Endothelial cell of umbilical vein (primary cell): ENCODE measurements around the gene TEX26. TPM values are rescaled to one million over a fixed set of nuclear protein-coding genes. Genes with fewer than 3 reads are reported as not detected.

ENCODE experiments used
- BruUV-seq: library from RNA; stranded (reverse); fragments of 400-500 nt; replicated peaks from 2 replicates; lab custom pipeline; 2021; lab: Mats Ljungman, UMichigan
- CTCF ChIA-PET: fragments of 300-600, 350-600 bp; sonication (Branson Sonifier 250); formaldehyde crosslinking; loops from one replicate; lab custom pipeline; 2021; ENCODE audit warnings: antibody characterized with exemption, inconsistent platforms; lab: Charles Lee
- POLR2A ChIA-PET: fragments of 300-600, 350-600 bp; sonication (Branson Sonifier 250); formaldehyde crosslinking; loops from one replicate; lab custom pipeline; 2021; ENCODE audit warnings: antibody characterized with exemption, inconsistent platforms; lab: Charles Lee
- DNase-seq: peaks from one replicate; pipeline ENCODE4 v3.0.0-alpha.2; 2011; ENCODE audit warnings: low read depth, low spot score
- FAIRE-seq: peaks from 2 replicates; lab custom pipeline; 2011; peaks lifted over from hg19 to GRCh38; lab: Jason Lieb, UNC
- H2AFZ ChIP-seq: 2 replicates; pipeline ENCODE4 v1.6.0; 2012; ENCODE audit warnings: low read depth, low read length, control low read depth, inconsistent platforms
- H3K27ac ChIP-seq: 2 replicates; pipeline ENCODE4 v1.5.1; 2011; ENCODE audit warnings: low read depth, mild to moderate bottlenecking, control low read depth, low read length, moderate library complexity; ENCODE audit not compliant: insufficient read depth
- H3K27me3 ChIP-seq, 2 experiments: 2 replicates each; pipeline versions ENCODE4 v1.6.0 to v1.6.1; 2011; ENCODE audit warnings: low read length in 2 of 2, mixed read lengths in 1 of 2; ENCODE audit not compliant: control insufficient read depth in 2 of 2, insufficient read depth in 2 of 2
- H3K36me3 ChIP-seq, 2 experiments: 2 replicates in 1 of 2; 3 replicates in 1 of 2; pipeline ENCODE4 v1.5.1; 2011; ENCODE audit warnings: low read length in 2 of 2, mild to moderate bottlenecking in 1 of 2, moderate library complexity in 1 of 2; ENCODE audit not compliant: control insufficient read depth in 2 of 2, insufficient read depth in 2 of 2; ENCODE audit errors: extremely low read depth in 1 of 2
- H3K4me1 ChIP-seq: 3 replicates; pipeline ENCODE4 v1.5.1; 2011; ENCODE audit warnings: mild to moderate bottlenecking, low read length; ENCODE audit not compliant: control insufficient read depth, insufficient read depth; ENCODE audit errors: extremely low read depth
- H3K4me2 ChIP-seq: 2 replicates; pipeline ENCODE4 v1.6.1; 2011; ENCODE audit warnings: low read length, control low read depth, mixed read lengths; ENCODE audit not compliant: insufficient read depth
- H3K4me3 ChIP-seq, 3 experiments: fragments of 200-600 bp in 1 of 3; sonication (generic), shearing (Covaris generic) in 1 of 3; replicated peaks in 1 of 3; 2 replicates each; pipeline ENCODE4 v1.5.1; 2011 to 2016; ENCODE audit warnings: control low read depth in 3 of 3, low read length in 3 of 3, mild to moderate bottlenecking in 2 of 3, inconsistent platforms in 1 of 3, low read depth in 1 of 3, moderate library complexity in 1 of 3; ENCODE audit not compliant: insufficient read depth in 1 of 3
- H3K79me2 ChIP-seq: 2 replicates; pipeline ENCODE4 v1.6.0; 2012; ENCODE audit warnings: low read length, inconsistent platforms; ENCODE audit not compliant: control insufficient read depth, insufficient read depth
- H3K9ac ChIP-seq: replicated peaks from 2 replicates; pipeline ENCODE3; 2011; ENCODE audit warnings: low read length, control low read depth; ENCODE audit not compliant: insufficient read depth; ENCODE audit errors: extremely low read depth
- H3K9me1 ChIP-seq: replicated peaks from 3 replicates; pipeline ENCODE4 v1.6.0; 2011; ENCODE audit warnings: mild to moderate bottlenecking, low read length; ENCODE audit not compliant: control insufficient read depth, insufficient read depth; ENCODE audit errors: extremely low read depth
- H3K9me3 ChIP-seq: replicated peaks from 2 replicates; pipeline ENCODE4 v1.5.1; 2012; ENCODE audit warnings: low read length, inconsistent platforms; ENCODE audit not compliant: control insufficient read depth, insufficient read depth
- H4K20me1 ChIP-seq: replicated peaks from 2 replicates; pipeline ENCODE3; 2011; ENCODE audit warnings: mild to moderate bottlenecking, low read length; ENCODE audit not compliant: control insufficient read depth, insufficient read depth; ENCODE audit errors: extremely low read depth
- CTCF ChIP-seq, 2 donors: IDR thresholded peaks; 1 replicate in 1 of 2; 2 replicates in 1 of 2; pipeline ENCODE4 v1.5.1; 2011; ENCODE audit warnings: low read length in 2 of 2, mild to moderate bottlenecking in 2 of 2, moderate library complexity in 2 of 2, control low read depth in 1 of 2, inconsistent platforms in 1 of 2, low read depth in 1 of 2; ENCODE audit not compliant: insufficient read depth in 1 of 2; ENCODE audit errors: extremely low read depth in 1 of 2
- EZH2 ChIP-seq: IDR thresholded peaks from 2 replicates; pipeline ENCODE4 v1.6.1; 2012; ENCODE audit warnings: borderline replicate concordance, low read depth, mild to moderate bottlenecking, moderate library complexity, low read length, inconsistent platforms; ENCODE audit not compliant: severe bottlenecking
- FOS ChIP-seq: IDR thresholded peaks from 2 replicates; pipeline ENCODE4 v1.6.1; 2011; ENCODE audit warnings: mild to moderate bottlenecking, low read length, moderate library complexity, borderline replicate concordance; ENCODE audit not compliant: insufficient read depth
- GATA2 ChIP-seq: IDR thresholded peaks from 2 replicates; pipeline ENCODE4 v1.7.0; 2011; ENCODE audit warnings: low read depth, mild to moderate bottlenecking, moderate library complexity, mixed read lengths, low read length; ENCODE audit not compliant: insufficient read length, insufficient read depth
- JUN ChIP-seq: IDR thresholded peaks from 2 replicates; pipeline ENCODE4 v1.6.1; 2011; ENCODE audit warnings: borderline replicate concordance, low read depth; ENCODE audit not compliant: insufficient read length, insufficient read depth
- MAX ChIP-seq: IDR thresholded peaks from 2 replicates; pipeline ENCODE4 v1.6.1; 2011; ENCODE audit not compliant: insufficient read depth, insufficient read length
- MYC ChIP-seq: IDR thresholded peaks from one replicate; pipeline ENCODE4 v1.6.1; 2011; ENCODE audit warnings: mild to moderate bottlenecking, low read depth, low read length
- POLR2A ChIP-seq: IDR thresholded peaks from 2 replicates; pipeline ENCODE4 v1.6.1; 2012; ENCODE audit warnings: low read depth, mild to moderate bottlenecking, control low read depth, low read length
- POLR2AphosphoS5 ChIP-seq: IDR thresholded peaks from 2 replicates; pipeline ENCODE4 v1.6.1; 2012; ENCODE audit warnings: low read depth, mild to moderate bottlenecking, control low read depth, low read length, moderate library complexity; ENCODE audit not compliant: insufficient read depth
- dilution Hi-C: fragments of 300-500 bp; cut with MboI; formaldehyde crosslinking; loops from one replicate; pipeline ENCODE4 v1.15.0; 2019; ENCODE audit warnings: low sequenced_read_pairs; ENCODE audit not compliant: extremely low pct_ligation_motif_present
- intact Hi-C: fragments of 100-400 bp; cut with micrococcal nuclease; formaldehyde crosslinking; loops from one replicate; pipeline ENCODE4 v1.10.0; 2022
- polyA plus RNA-seq, 4 experiments: library from polyadenylated mRNA; depleted of rRNA in 3 of 4; stranded (reverse) in 3 of 4; unstranded in 1 of 4; fragments of >200 nt; gene quantifications; 2 replicates each; pipeline versions ENCODE4 v1.2.1 to v1.2.3, GENCODE V29; 2011 to 2012; ENCODE audit warnings: missing spikeins in 1 of 4
- total RNA-seq: library from RNA; stranded (reverse); gene quantifications from 2 replicates; pipeline ENCODE4 v1.2.3, GENCODE V29; 2021

TEX26 gene
- total and polyA plus RNA-seq, 2 donors (not counting 3 experiments of a cell fraction or from before 2014, with no cell fraction given) = not detected

- Histone ChIP-seq H3K79me2 (no peaks in the 10 kb centered on the region), H3K9ac (no peak overlapping the region), H3K4me1 (peaks cover 38% of the 10 kb centered on the region), H3K4me3 (no peak overlapping the region), H3K27me3 (no peaks in the 10 kb centered on the region), H3K4me2 (no peak overlapping the region), H3K9me3 (no peaks in the 10 kb centered on the region), H3K27ac (no peak overlapping the region), H3K36me3 (no peaks in the 10 kb centered on the region), H4K20me1 (no peaks in the 10 kb centered on the region), H3K9me1 (no peaks in the 10 kb centered on the region), H2AFZ (peak overlapping the region; percentile 28)
- DNase-seq (no peak), FAIRE-seq (no peak)
- dilution Hi-C loops = no loop called here
- BruUV-seq = no TSS peak
- intact Hi-C loops = no loop called here
- ChIA-PET CTCF (interaction anchor here (1.0 kb wide), 1 partner anchor 31 kb away, joined by 3 read pairs; no protein-coding TSS in a partner anchor), POLR2A (no interaction called here)
- no peak for TF ChIP-seq FOS
- TF ChIP-seq JUN = no peak
- TF ChIP-seq POLR2AphosphoS5 = no peak
- TF ChIP-seq POLR2A = no peak
- TF ChIP-seq CTCF (IDR thresholded peaks at IDR 0.05; ENCODE audit: extremely low read depth in 1 of 2, insufficient read depth in 1 of 2, low read depth in 1 of 2, low read length in 2 of 2) = no peak
- no peak for TF ChIP-seq EZH2
- no peak for TF ChIP-seq MAX
- no peak for TF ChIP-seq MYC
- TF ChIP-seq GATA2 = no peak
Observed at GRCh38 chr13:30900952-30901749, 31.3 kb upstream of the TEX26 start.
